Endothelial cell of umbilical vein (primary cell): ENCODE results near the gene HYAL3. TPM values are rescaled to one million over a fixed set of nuclear protein-coding genes. Genes with fewer than 3 reads are reported as not detected.

Experiments used
- BruUV-seq: library from RNA; stranded (reverse); fragments of 400-500 nt; replicated peaks from 2 replicates; lab custom pipeline; 2021; lab: Mats Ljungman, UMichigan
- CTCF ChIA-PET: fragments of 300-600, 350-600 bp; sonication (Branson Sonifier 250); formaldehyde crosslinking; loops from one replicate; lab custom pipeline; 2021; ENCODE audit warnings: antibody characterized with exemption, inconsistent platforms; lab: Charles Lee
- POLR2A ChIA-PET: fragments of 300-600, 350-600 bp; sonication (Branson Sonifier 250); formaldehyde crosslinking; loops from one replicate; lab custom pipeline; 2021; ENCODE audit warnings: antibody characterized with exemption, inconsistent platforms; lab: Charles Lee
- DNase-seq: peaks from one replicate; pipeline ENCODE4 v3.0.0-alpha.2; 2011; ENCODE audit warnings: low read depth, low spot score
- FAIRE-seq: peaks from 2 replicates; lab custom pipeline; 2011; peaks lifted over from hg19 to GRCh38; lab: Jason Lieb, UNC
- H2AFZ ChIP-seq: 2 replicates; pipeline ENCODE4 v1.6.0; 2012; ENCODE audit warnings: low read depth, low read length, control low read depth, inconsistent platforms
- H3K27ac ChIP-seq: 2 replicates; pipeline ENCODE4 v1.5.1; 2011; ENCODE audit warnings: low read depth, mild to moderate bottlenecking, control low read depth, low read length, moderate library complexity; ENCODE audit not compliant: insufficient read depth
- H3K27me3 ChIP-seq, 2 experiments: 2 replicates each; pipeline versions ENCODE4 v1.6.0 to v1.6.1; 2011; ENCODE audit warnings: low read length in 2 of 2, mixed read lengths in 1 of 2; ENCODE audit not compliant: control insufficient read depth in 2 of 2, insufficient read depth in 2 of 2
- H3K36me3 ChIP-seq, 2 experiments: 2 replicates in 1 of 2; 3 replicates in 1 of 2; pipeline ENCODE4 v1.5.1; 2011; ENCODE audit warnings: low read length in 2 of 2, mild to moderate bottlenecking in 1 of 2, moderate library complexity in 1 of 2; ENCODE audit not compliant: control insufficient read depth in 2 of 2, insufficient read depth in 2 of 2; ENCODE audit errors: extremely low read depth in 1 of 2
- H3K4me1 ChIP-seq: 3 replicates; pipeline ENCODE4 v1.5.1; 2011; ENCODE audit warnings: mild to moderate bottlenecking, low read length; ENCODE audit not compliant: control insufficient read depth, insufficient read depth; ENCODE audit errors: extremely low read depth
- H3K4me2 ChIP-seq: 2 replicates; pipeline ENCODE4 v1.6.1; 2011; ENCODE audit warnings: low read length, control low read depth, mixed read lengths; ENCODE audit not compliant: insufficient read depth
- H3K4me3 ChIP-seq, 3 experiments: fragments of 200-600 bp in 1 of 3; sonication (generic), shearing (Covaris generic) in 1 of 3; replicated peaks in 1 of 3; 2 replicates each; pipeline ENCODE4 v1.5.1; 2011 to 2016; ENCODE audit warnings: control low read depth in 3 of 3, low read length in 3 of 3, mild to moderate bottlenecking in 2 of 3, inconsistent platforms in 1 of 3, low read depth in 1 of 3, moderate library complexity in 1 of 3; ENCODE audit not compliant: insufficient read depth in 1 of 3
- H3K79me2 ChIP-seq: 2 replicates; pipeline ENCODE4 v1.6.0; 2012; ENCODE audit warnings: low read length, inconsistent platforms; ENCODE audit not compliant: control insufficient read depth, insufficient read depth
- H3K9ac ChIP-seq: replicated peaks from 2 replicates; pipeline ENCODE3; 2011; ENCODE audit warnings: low read length, control low read depth; ENCODE audit not compliant: insufficient read depth; ENCODE audit errors: extremely low read depth
- H3K9me1 ChIP-seq: replicated peaks from 3 replicates; pipeline ENCODE4 v1.6.0; 2011; ENCODE audit warnings: mild to moderate bottlenecking, low read length; ENCODE audit not compliant: control insufficient read depth, insufficient read depth; ENCODE audit errors: extremely low read depth
- H3K9me3 ChIP-seq: replicated peaks from 2 replicates; pipeline ENCODE4 v1.5.1; 2012; ENCODE audit warnings: low read length, inconsistent platforms; ENCODE audit not compliant: control insufficient read depth, insufficient read depth
- H4K20me1 ChIP-seq: replicated peaks from 2 replicates; pipeline ENCODE3; 2011; ENCODE audit warnings: mild to moderate bottlenecking, low read length; ENCODE audit not compliant: control insufficient read depth, insufficient read depth; ENCODE audit errors: extremely low read depth
- EZH2 ChIP-seq: IDR thresholded peaks from 2 replicates; pipeline ENCODE4 v1.6.1; 2012; ENCODE audit warnings: borderline replicate concordance, low read depth, mild to moderate bottlenecking, moderate library complexity, low read length, inconsistent platforms; ENCODE audit not compliant: severe bottlenecking
- FOS ChIP-seq: IDR thresholded peaks from 2 replicates; pipeline ENCODE4 v1.6.1; 2011; ENCODE audit warnings: mild to moderate bottlenecking, low read length, moderate library complexity, borderline replicate concordance; ENCODE audit not compliant: insufficient read depth
- GATA2 ChIP-seq: IDR thresholded peaks from 2 replicates; pipeline ENCODE4 v1.7.0; 2011; ENCODE audit warnings: low read depth, mild to moderate bottlenecking, moderate library complexity, mixed read lengths, low read length; ENCODE audit not compliant: insufficient read length, insufficient read depth
- JUN ChIP-seq: IDR thresholded peaks from 2 replicates; pipeline ENCODE4 v1.6.1; 2011; ENCODE audit warnings: borderline replicate concordance, low read depth; ENCODE audit not compliant: insufficient read length, insufficient read depth
- MYC ChIP-seq: IDR thresholded peaks from one replicate; pipeline ENCODE4 v1.6.1; 2011; ENCODE audit warnings: mild to moderate bottlenecking, low read depth, low read length
- POLR2A ChIP-seq: IDR thresholded peaks from 2 replicates; pipeline ENCODE4 v1.6.1; 2012; ENCODE audit warnings: low read depth, mild to moderate bottlenecking, control low read depth, low read length
- POLR2AphosphoS5 ChIP-seq: IDR thresholded peaks from 2 replicates; pipeline ENCODE4 v1.6.1; 2012; ENCODE audit warnings: low read depth, mild to moderate bottlenecking, control low read depth, low read length, moderate library complexity; ENCODE audit not compliant: insufficient read depth
- dilution Hi-C: fragments of 300-500 bp; cut with MboI; formaldehyde crosslinking; loops from one replicate; pipeline ENCODE4 v1.15.0; 2019; ENCODE audit warnings: low sequenced_read_pairs; ENCODE audit not compliant: extremely low pct_ligation_motif_present
- intact Hi-C: fragments of 100-400 bp; cut with micrococcal nuclease; formaldehyde crosslinking; loops from one replicate; pipeline ENCODE4 v1.10.0; 2022
- polyA plus RNA-seq, 4 experiments: library from polyadenylated mRNA; depleted of rRNA in 3 of 4; stranded (reverse) in 3 of 4; unstranded in 1 of 4; fragments of >200 nt; gene quantifications; 2 replicates each; pipeline versions ENCODE4 v1.2.1 to v1.2.3, GENCODE V29; 2011 to 2012; ENCODE audit warnings: missing spikeins in 1 of 4
- total RNA-seq: library from RNA; stranded (reverse); gene quantifications from 2 replicates; pipeline ENCODE4 v1.2.3, GENCODE V29; 2021
- TF ChIP-seq, protein P1 (sequence below), 2 donors: IDR thresholded peaks; 1 replicate in 1 of 2; 2 replicates in 1 of 2; pipeline ENCODE4 v1.5.1; 2011; ENCODE audit warnings: low read length in 2 of 2, mild to moderate bottlenecking in 2 of 2, moderate library complexity in 2 of 2, control low read depth in 1 of 2, inconsistent platforms in 1 of 2, low read depth in 1 of 2; ENCODE audit not compliant: insufficient read depth in 1 of 2; ENCODE audit errors: extremely low read depth in 1 of 2
- TF ChIP-seq, protein P2 (sequence below): IDR thresholded peaks from 2 replicates; pipeline ENCODE4 v1.6.1; 2011; ENCODE audit not compliant: insufficient read depth, insufficient read length

The HYAL3 gene
- total and polyA plus RNA-seq, 2 donors (not counting 3 experiments of a cell fraction or from before 2014, with no cell fraction given): 4.8 to 11.5 TPM

DNA sequence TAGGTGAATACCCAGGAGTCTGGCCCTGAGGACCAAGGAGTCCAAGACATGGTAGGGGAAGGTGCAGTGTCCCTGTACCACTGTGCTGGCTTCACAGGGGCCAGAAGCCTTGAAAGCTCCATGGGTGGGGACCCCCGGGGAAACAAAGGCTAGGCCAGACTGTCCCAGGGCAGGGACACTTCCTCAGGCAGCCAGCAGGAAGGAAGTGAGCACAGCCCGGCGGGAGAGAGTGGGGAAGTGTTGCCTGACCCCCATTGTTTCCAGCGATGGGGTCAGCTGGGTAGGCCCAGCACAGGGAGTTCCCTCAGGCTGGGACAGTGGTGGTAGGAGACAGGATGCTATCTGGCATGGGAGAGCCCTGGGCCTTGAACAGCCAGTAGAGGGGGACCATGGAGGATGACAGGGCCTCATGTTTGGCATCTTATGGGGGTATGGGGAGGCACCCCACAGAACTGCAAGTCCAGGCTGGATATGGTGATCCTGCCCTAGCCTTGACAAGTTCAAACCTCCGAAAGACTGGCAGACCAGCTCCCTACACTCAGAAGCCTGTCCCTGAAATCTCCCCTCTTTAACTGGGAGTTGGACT lies 24.5 kb upstream of the HYAL3 start:
- peaks cover 8 to 21% of the 10 kb centered on the region in 2 experiments for H3K36me3 ChIP-seq
- ChIA-PET CTCF (interaction anchor here (0.7 to 4.3 kb wide), 21 partner anchors 9 to 219 kb away, joined by 3 to 66 read pairs (median 8); partner anchors contain the start of genes CYB561D2, HYAL1, HYAL3 and IFRD2), POLR2A (interaction anchor here (1.5 to 5.1 kb wide), 2 partner anchors 12 to 25 kb away, joined by 5 to 38 read pairs; partner anchors contain the start of genes HYAL3 and NAA80)
- peak overlapping the region in 1 of 3 experiments; percentile 25 for H3K4me3 ChIP-seq
- peak overlapping the region; percentile 99 for H3K27ac ChIP-seq
- FAIRE-seq (no peak), DNase-seq (peak; percentile 95)
- TF ChIP-seq JUN (peak; percentile 54), GATA2 (peak; percentile 47), MYC (peak; percentile 27), EZH2 (no peak), POLR2AphosphoS5 (peak; percentile 98), POLR2A (peak; percentile 90), FOS (peak; percentile 70)
- TF ChIP-seq, protein P1, sequence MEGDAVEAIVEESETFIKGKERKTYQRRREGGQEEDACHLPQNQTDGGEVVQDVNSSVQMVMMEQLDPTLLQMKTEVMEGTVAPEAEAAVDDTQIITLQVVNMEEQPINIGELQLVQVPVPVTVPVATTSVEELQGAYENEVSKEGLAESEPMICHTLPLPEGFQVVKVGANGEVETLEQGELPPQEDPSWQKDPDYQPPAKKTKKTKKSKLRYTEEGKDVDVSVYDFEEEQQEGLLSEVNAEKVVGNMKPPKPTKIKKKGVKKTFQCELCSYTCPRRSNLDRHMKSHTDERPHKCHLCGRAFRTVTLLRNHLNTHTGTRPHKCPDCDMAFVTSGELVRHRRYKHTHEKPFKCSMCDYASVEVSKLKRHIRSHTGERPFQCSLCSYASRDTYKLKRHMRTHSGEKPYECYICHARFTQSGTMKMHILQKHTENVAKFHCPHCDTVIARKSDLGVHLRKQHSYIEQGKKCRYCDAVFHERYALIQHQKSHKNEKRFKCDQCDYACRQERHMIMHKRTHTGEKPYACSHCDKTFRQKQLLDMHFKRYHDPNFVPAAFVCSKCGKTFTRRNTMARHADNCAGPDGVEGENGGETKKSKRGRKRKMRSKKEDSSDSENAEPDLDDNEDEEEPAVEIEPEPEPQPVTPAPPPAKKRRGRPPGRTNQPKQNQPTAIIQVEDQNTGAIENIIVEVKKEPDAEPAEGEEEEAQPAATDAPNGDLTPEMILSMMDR (IDR thresholded peaks at IDR 0.05; ENCODE audit: extremely low read depth in 1 of 2, insufficient read depth in 1 of 2, low read depth in 1 of 2, low read length in 2 of 2): peak in 1 of 2 donors; percentile 13
- TF ChIP-seq, protein P2, sequence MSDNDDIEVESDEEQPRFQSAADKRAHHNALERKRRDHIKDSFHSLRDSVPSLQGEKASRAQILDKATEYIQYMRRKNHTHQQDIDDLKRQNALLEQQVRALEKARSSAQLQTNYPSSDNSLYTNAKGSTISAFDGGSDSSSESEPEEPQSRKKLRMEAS: no peak
- no peaks in the 10 kb centered on the region for H4K20me1 ChIP-seq
- peaks cover 43% of the 10 kb centered on the region for H3K79me2 ChIP-seq
- H3K9me1 ChIP-seq: no peaks in the 10 kb centered on the region
- dilution Hi-C loops: no loop called here
- H3K4me1 ChIP-seq: peaks cover 53% of the 10 kb centered on the region
- no TSS peak for BruUV-seq
- H3K4me2 ChIP-seq: peak overlapping the region; percentile 75
- intact Hi-C loops: loop anchor here (1.0 to 2.0 kb wide), 6 partner anchors 11 to 157 kb away; partner anchors contain the start of genes HYAL3 and NAA80
- H3K9me3 ChIP-seq: no peaks in the 10 kb centered on the region
- H3K27me3 ChIP-seq: no peaks in the 10 kb centered on the region
- H2AFZ ChIP-seq: no peak overlapping the region
- peak overlapping the region; percentile 88 for H3K9ac ChIP-seq
